KMS-11 (cell line): ENCODE measurements around the gene ECE1.

ENCODE experiments used
- H2AFZ ChIP-seq: fragments of 200-600 bp; sonication (generic); 2 replicates; pipeline ENCODE4 v1.6.1; 2016; ENCODE audit warnings: antibody characterized with exemption, mixed run types, low read depth
- H3K27ac ChIP-seq: fragments of 200-600 bp; sonication (generic); 2 replicates; pipeline ENCODE4 v1.6.1; 2016; ENCODE audit warnings: mild to moderate bottlenecking, mixed run types
- H3K27me3 ChIP-seq: fragments of 200-600 bp; sonication (generic); 2 replicates; pipeline ENCODE4 v1.6.1; 2017; ENCODE audit warnings: mild to moderate bottlenecking, low read depth, mixed run types, moderate library complexity; ENCODE audit not compliant: insufficient read depth
- H3K36me3 ChIP-seq: fragments of 200-600 bp; sonication (generic); 2 replicates; pipeline ENCODE4 v1.6.1; 2017; ENCODE audit warnings: mild to moderate bottlenecking, mixed run types; ENCODE audit not compliant: insufficient read depth
- H3K4me1 ChIP-seq: fragments of 200-600 bp; sonication (generic); 2 replicates; pipeline ENCODE4 v1.6.1; 2016; ENCODE audit warnings: mild to moderate bottlenecking, low read depth, mixed run types; ENCODE audit not compliant: poor library complexity, severe bottlenecking
- H3K4me2 ChIP-seq: fragments of 200-600 bp; sonication (generic); 2 replicates; pipeline ENCODE4 v1.7.0; 2016; ENCODE audit warnings: mild to moderate bottlenecking, mixed run types
- H3K4me3 ChIP-seq: fragments of 200-600 bp; sonication (generic); IDR thresholded peaks from 2 replicates; pipeline ENCODE4 v1.6.1; 2017; ENCODE audit warnings: low read depth, low read length, mixed read lengths; ENCODE audit not compliant: insufficient read depth
- H3K79me2 ChIP-seq: fragments of 200-600 bp; sonication (generic); 2 replicates; pipeline ENCODE4 v1.6.1; 2016; ENCODE audit warnings: low read depth, mixed run types; ENCODE audit not compliant: insufficient read depth
- H3K9ac ChIP-seq: fragments of 200-600 bp; sonication (generic); 2 replicates; pipeline ENCODE4 v1.6.1; 2016; ENCODE audit warnings: mild to moderate bottlenecking, mixed run types
- H4K20me1 ChIP-seq: fragments of 200-600 bp; sonication (generic); 2 replicates; pipeline ENCODE4 v1.6.1; 2016; ENCODE audit warnings: mild to moderate bottlenecking, mixed run types; ENCODE audit not compliant: insufficient read depth
- TF ChIP-seq, protein P1 (sequence below): fragments of 200-600 bp; sonication (generic); conservative IDR thresholded peaks from 2 replicates; pipeline ENCODE4 v1.6.1; 2017; ENCODE audit warnings: low read depth, mild to moderate bottlenecking, antibody characterized with exemption, low read length, moderate library complexity, mixed read lengths

ECE1 gene

DNA sequence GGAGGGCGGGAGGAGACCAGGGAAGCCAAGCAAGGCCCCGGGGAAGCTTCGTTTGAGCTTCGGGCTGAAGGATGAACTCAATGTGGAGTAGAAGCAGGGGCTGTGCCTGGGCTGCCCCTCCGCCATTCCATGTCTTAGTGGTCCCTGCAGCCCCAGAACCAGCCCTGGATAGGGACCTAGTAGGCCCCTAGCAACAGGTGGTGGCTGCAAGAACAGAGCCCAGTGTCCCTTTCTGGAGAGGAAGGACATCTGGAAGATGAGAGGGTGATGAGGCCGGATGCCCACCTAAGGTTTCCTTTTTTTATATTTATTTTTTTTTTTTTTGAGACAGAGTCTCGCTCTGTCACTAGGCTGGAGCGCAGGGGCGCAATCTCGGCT, 27.2 kb downstream of the ECE1 start:
- Histone ChIP-seq H3K4me3 (no peak overlapping the region), H3K4me2 (no peak overlapping the region)

DNA sequence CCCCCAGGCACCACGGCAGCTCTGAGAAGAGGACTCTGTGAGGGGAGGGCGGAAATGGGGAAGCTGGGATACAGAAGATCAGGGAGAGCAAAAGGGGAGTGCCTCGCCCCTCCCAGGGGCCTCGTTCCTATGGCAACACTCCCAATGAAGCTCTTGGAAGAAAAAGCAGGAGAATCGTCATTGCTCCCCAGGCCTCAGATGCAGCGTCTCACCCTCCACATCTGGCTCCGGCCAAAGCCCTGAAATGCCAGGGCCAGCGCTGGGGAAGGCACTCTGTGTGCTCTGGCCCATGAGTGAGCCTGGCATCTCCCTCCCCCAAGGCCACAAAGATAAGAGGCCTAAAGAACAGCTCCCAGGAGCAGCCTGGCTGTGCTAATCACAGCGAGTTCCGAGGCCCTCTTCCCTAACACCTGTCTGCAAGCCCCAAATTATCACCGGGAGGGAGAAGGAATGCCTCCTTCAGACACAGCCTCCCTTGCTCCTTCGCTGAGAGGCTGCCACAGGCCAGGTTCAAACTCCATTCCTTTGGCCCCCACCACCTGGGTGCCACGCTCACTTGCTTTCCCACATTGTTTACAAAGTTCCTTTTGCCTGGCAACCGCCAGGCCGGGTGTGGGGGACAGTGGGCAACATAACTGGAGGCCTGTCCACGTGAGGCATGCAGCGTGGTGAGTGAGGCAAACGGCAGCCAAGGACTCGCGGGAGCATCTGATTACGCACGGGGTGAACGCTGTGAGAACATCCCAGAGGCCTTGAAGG, 27.8 kb downstream of the ECE1 start:
- TF ChIP-seq, protein P1, sequence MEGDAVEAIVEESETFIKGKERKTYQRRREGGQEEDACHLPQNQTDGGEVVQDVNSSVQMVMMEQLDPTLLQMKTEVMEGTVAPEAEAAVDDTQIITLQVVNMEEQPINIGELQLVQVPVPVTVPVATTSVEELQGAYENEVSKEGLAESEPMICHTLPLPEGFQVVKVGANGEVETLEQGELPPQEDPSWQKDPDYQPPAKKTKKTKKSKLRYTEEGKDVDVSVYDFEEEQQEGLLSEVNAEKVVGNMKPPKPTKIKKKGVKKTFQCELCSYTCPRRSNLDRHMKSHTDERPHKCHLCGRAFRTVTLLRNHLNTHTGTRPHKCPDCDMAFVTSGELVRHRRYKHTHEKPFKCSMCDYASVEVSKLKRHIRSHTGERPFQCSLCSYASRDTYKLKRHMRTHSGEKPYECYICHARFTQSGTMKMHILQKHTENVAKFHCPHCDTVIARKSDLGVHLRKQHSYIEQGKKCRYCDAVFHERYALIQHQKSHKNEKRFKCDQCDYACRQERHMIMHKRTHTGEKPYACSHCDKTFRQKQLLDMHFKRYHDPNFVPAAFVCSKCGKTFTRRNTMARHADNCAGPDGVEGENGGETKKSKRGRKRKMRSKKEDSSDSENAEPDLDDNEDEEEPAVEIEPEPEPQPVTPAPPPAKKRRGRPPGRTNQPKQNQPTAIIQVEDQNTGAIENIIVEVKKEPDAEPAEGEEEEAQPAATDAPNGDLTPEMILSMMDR, result no peak
- Histone ChIP-seq H3K4me2 (no peak overlapping the region), H3K9ac (no peak overlapping the region)

More for the DNA sequence above, 27.2 kb downstream of the ECE1 start:
- Histone ChIP-seq H3K27me3 (no peaks in the 10 kb centered on the region), H3K36me3 (no peaks in the 10 kb centered on the region), H2AFZ (no peak overlapping the region), H3K9ac (no peak overlapping the region), H4K20me1 (no peaks in the 10 kb centered on the region), H3K4me1 (no peaks in the 10 kb centered on the region), H3K27ac (no peak overlapping the region), H3K79me2 (no peaks in the 10 kb centered on the region)
- TF ChIP-seq, protein P1, result no peak

DNA sequence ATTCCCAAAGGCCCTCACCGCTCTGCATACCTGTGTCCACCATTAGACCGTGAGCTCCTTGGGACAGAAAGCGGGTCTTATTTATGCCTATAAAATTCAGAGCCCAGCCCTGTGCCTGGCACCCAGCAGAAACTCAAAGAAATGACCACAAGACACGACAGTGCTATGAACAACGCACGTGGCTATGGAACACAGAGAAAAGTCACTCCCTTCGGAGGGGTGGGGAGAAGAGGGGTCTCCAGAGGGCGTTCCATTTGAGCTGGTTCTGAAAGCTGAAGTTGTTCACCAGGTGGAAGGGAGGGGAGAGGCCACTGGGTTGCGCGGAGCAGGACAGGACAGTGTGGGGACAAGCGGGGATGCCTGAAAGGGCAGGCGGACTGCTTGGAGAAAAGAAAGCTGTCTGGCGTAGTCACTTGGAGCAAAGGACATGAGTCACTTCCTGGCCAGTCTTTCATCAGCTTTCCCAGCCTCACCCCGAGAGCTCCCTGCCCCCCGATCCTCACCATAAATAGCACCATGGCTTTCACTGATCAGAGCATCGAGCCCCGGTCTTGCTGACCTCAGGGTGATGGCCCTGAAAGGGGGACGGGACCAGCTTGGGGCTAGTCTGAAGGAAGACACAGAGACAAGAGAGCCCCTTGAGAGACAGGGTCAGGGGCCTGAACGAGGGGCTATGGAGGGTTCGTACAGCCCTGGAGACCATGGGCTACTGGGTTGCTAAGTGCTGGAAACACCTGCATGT, 28.5 kb downstream of the ECE1 start:
- no peak overlapping the region for H3K27ac ChIP-seq
- no peak overlapping the region for H3K4me3 ChIP-seq
- no peaks in the 10 kb centered on the region for H4K20me1 ChIP-seq
- no peak overlapping the region for H2AFZ ChIP-seq
- no peaks in the 10 kb centered on the region for H3K36me3 ChIP-seq
- no peak overlapping the region for H3K9ac ChIP-seq
- TF ChIP-seq, protein P1, result no peak
- no peaks in the 10 kb centered on the region for H3K79me2 ChIP-seq
- H3K4me1 ChIP-seq, result no peaks in the 10 kb centered on the region
- no peaks in the 10 kb centered on the region for H3K27me3 ChIP-seq
- H3K4me2 ChIP-seq, result no peak overlapping the region

More for the DNA sequence above, 27.8 kb downstream of the ECE1 start:
- Histone ChIP-seq H3K4me3 (no peak overlapping the region), H4K20me1 (no peaks in the 10 kb centered on the region), H3K27me3 (no peaks in the 10 kb centered on the region), H3K79me2 (no peaks in the 10 kb centered on the region), H3K27ac (no peak overlapping the region), H3K4me1 (no peaks in the 10 kb centered on the region), H2AFZ (no peak overlapping the region), H3K36me3 (no peaks in the 10 kb centered on the region)

DNA sequence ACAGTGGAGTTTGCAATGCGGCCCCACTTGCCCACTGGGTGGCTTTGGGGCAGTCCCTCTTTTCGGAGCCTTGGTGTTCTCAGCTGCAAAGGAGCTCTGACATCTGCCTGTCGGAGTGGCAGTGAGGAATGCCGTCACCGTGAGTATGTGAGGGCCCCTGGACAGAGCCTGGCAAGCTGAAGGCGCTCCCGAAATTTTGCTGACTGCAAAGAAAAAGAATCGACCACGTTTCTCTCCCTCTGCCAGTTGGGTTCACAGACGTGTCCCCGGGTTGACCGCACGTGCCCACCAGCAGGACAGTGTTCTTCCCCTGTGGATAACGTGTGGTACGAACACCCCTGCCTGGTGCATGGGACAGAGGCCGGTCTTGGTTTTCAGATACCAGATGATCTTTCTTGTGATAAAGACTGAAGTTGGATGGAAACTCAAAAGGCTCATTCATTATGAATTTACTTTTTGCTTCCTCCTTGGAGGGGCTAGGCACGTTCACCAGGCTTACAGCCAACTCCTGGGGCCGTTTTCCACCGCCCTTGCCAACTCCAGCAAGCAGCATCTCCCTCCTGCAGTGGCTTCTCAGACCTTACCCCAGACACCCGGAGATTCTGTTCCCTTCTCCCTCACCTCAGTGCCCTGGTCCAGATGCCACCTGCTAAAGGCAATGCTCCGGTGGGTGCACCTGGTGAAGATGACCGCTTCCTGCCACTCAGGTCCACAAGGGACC, 29.7 kb downstream of the ECE1 start:
- Histone ChIP-seq H3K4me2 (no peak overlapping the region), H3K4me1 (no peaks in the 10 kb centered on the region), H3K9ac (no peak overlapping the region), H3K79me2 (no peaks in the 10 kb centered on the region), H3K27me3 (no peaks in the 10 kb centered on the region), H4K20me1 (no peaks in the 10 kb centered on the region), H2AFZ (no peak overlapping the region), H3K36me3 (no peaks in the 10 kb centered on the region), H3K4me3 (no peak overlapping the region), H3K27ac (no peak overlapping the region)
- TF ChIP-seq, protein P1, result no peak
